HL-60/S4 (cell line): ENCODE data around the gene TRIP12.
"Not testable (repeated sequence)": the region's sequence is repeated elsewhere in the genome, so short reads cannot be mapped to it uniquely, and the experiment has no call there.

ENCODE experiments used
- in situ Hi-C: fragments of 300-500 bp; cut with MboI; formaldehyde crosslinking; loops from 2 replicates; pipeline ENCODE4 v1.14.3; 2022; ENCODE audit warnings: low sequenced_read_pairs

The TRIP12 gene

GRCh38 chr2:229780856-229781773, 140.7 kb downstream of the TRIP12 start:
- in situ Hi-C loops = loop anchor here (25.0 kb wide), 1 partner anchor 831 kb away; no protein-coding TSS in a partner anchor

- in situ Hi-C loops = loop anchor here (25.0 kb wide), 1 partner anchor 833 kb away; no protein-coding TSS in a partner anchor
These were observed 142.2 kb downstream of the TRIP12 start for GRCh38 chr2:229779650-229780049.

- in situ Hi-C loops = loop anchor here (25.0 kb wide), 1 partner anchor 835 kb away; no protein-coding TSS in a partner anchor
These were observed 144.1 kb downstream of the TRIP12 start for GRCh38 chr2:229777716-229778115.

GRCh38 chr2:229775614-229776313, 146.0 kb downstream of the TRIP12 start:
- in situ Hi-C loops = loop anchor here (25.0 kb wide), 1 partner anchor 837 kb away; no protein-coding TSS in a partner anchor

GRCh38 chr2:229774237-229774636, 147.6 kb downstream of the TRIP12 start:
- in situ Hi-C loops = no loop called here

GRCh38 chr2:229768235-229768634, 153.6 kb downstream of the TRIP12 start:
- in situ Hi-C loops = no loop called here

- in situ Hi-C loops = no loop called here
These were observed 156.1 kb downstream of the TRIP12 start for GRCh38 chr2:229765721-229766120.

- in situ Hi-C loops = no loop called here
These were observed 160.1 kb downstream of the TRIP12 start for GRCh38 chr2:229761663-229762062.

- in situ Hi-C loops = not testable (repeated sequence)
These were observed 164.3 kb downstream of the TRIP12 start for GRCh38 chr2:229757462-229757861.

GRCh38 chr2:229752970-229753729, 168.7 kb downstream of the TRIP12 start:
- in situ Hi-C loops = no loop called here

GRCh38 chr2:229749779-229750178, 172.0 kb downstream of the TRIP12 start:
- in situ Hi-C loops = no loop called here

GRCh38 chr2:229748950-229749349, 172.9 kb downstream of the TRIP12 start:
- in situ Hi-C loops = no loop called here

- in situ Hi-C loops = not testable (repeated sequence)
These were observed 179.1 kb downstream of the TRIP12 start for GRCh38 chr2:229742691-229743090.

- in situ Hi-C loops = no loop called here
These were observed 181.5 kb downstream of the TRIP12 start for GRCh38 chr2:229740279-229740678.

- in situ Hi-C loops = no loop called here
These were observed 183.7 kb downstream of the TRIP12 start for GRCh38 chr2:229738024-229738625.

- in situ Hi-C loops = no loop called here
These were observed 187.4 kb downstream of the TRIP12 start for GRCh38 chr2:229734410-229734809.

GRCh38 chr2:229733611-229734245, 188.1 kb downstream of the TRIP12 start:
- in situ Hi-C loops = no loop called here

GRCh38 chr2:229732897-229733296, 188.9 kb downstream of the TRIP12 start:
- in situ Hi-C loops = no loop called here

GRCh38 chr2:229731916-229732315, 189.9 kb downstream of the TRIP12 start:
- in situ Hi-C loops = no loop called here

GRCh38 chr2:229731363-229731762, 190.4 kb downstream of the TRIP12 start:
- in situ Hi-C loops = no loop called here
